ENCODE results near the gene ARID1B.
A peak's percentile ranks its signal among the peaks of the same experiment; 100 is the strongest.

ARID1B gene

GRCh38 chr6:156946370-156946936 is 169.3 kb downstream of the ARID1B start:
- no peak for DNase-seq

- DNase-seq: no peak
Observed at GRCh38 chr6:156948277-156948676, 171.1 kb downstream of the ARID1B start.

- DNase-seq: no peak
Observed at GRCh38 chr6:156948807-156949206, 171.6 kb downstream of the ARID1B start.

GRCh38 chr6:156949376-156949775 is 172.2 kb downstream of the ARID1B start:
- no peak for DNase-seq

GRCh38 chr6:156950084-156950483 is 172.9 kb downstream of the ARID1B start:
- DNase-seq: no peak

- no peak for DNase-seq
Observed at GRCh38 chr6:156950531-156950930, 173.4 kb downstream of the ARID1B start.

- DNase-seq: no peak
Observed at GRCh38 chr6:156952401-156952800, 175.2 kb downstream of the ARID1B start.

GRCh38 chr6:156953127-156953478 is 175.9 kb downstream of the ARID1B start:
- no peak for DNase-seq

GRCh38 chr6:156953479-156954146 is 176.4 kb downstream of the ARID1B start:
- DNase-seq: peak; percentile 53

- no peak for DNase-seq
Observed at GRCh38 chr6:156954191-156954590, 177.0 kb downstream of the ARID1B start.

GRCh38 chr6:156954816-156955215 is 177.6 kb downstream of the ARID1B start:
- no peak for DNase-seq

GRCh38 chr6:156955494-156956183 is 178.5 kb downstream of the ARID1B start:
- no peak for DNase-seq

GRCh38 chr6:156956286-156956685 is 179.1 kb downstream of the ARID1B start:
- DNase-seq: no peak

GRCh38 chr6:156957931-156958547 is 180.9 kb downstream of the ARID1B start:
- DNase-seq: no peak

GRCh38 chr6:156960525-156960924 is 183.3 kb downstream of the ARID1B start:
- DNase-seq: no peak

- no peak for DNase-seq
Observed at GRCh38 chr6:156961282-156961892, 184.2 kb downstream of the ARID1B start.

- DNase-seq: peak; percentile 46
Observed at GRCh38 chr6:156963712-156964700, 186.8 kb downstream of the ARID1B start.

- DNase-seq: no peak
Observed at GRCh38 chr6:156967852-156968251, 190.7 kb downstream of the ARID1B start.

GRCh38 chr6:156969233-156969632 is 192.1 kb downstream of the ARID1B start:
- DNase-seq: no peak

- DNase-seq: no peak
Observed at GRCh38 chr6:156970595-156971112, 193.5 kb downstream of the ARID1B start.

- DNase-seq: no peak
Observed at GRCh38 chr6:156971153-156971885, 194.1 kb downstream of the ARID1B start.
